Measurements from ENCODE around the gene CRYZ.
A peak's percentile ranks its signal among the peaks of the same experiment; 100 is the strongest.

Gene CRYZ

GRCh38 chr1:74731399-74732052 lies 1.3 kb downstream of the CRYZ start:
- DNase-seq (ENCODE audit: low spot score), result peak; percentile 3

- DNase-seq (ENCODE audit: low spot score), result no peak
Observed at GRCh38 chr1:74729741-74730478, 2.9 kb downstream of the CRYZ start.

GRCh38 chr1:74728736-74729135 lies 4.1 kb downstream of the CRYZ start:
- DNase-seq (ENCODE audit: low spot score), result no peak

DNA sequence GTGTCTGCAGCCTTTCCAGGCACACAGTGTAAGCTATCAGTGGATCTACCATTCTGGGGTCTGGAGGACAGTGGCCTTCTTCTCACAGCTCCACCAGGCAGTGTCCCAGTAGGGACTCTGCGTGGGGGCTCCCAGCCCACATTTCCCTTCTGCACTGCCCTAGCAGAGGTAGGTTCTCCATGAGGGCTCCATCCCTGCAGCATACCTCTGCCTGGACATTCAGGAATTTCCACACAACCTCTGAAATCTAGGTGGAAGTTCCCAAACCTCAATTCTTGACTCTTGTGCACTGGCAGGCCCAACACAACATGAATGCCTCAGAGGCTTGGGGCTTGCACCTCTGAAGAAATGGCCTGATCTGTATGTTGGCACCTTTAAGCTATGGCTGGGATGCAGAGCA lies 6.8 kb downstream of the CRYZ start:
- DNase-seq (ENCODE audit: low spot score), result no peak

DNA sequence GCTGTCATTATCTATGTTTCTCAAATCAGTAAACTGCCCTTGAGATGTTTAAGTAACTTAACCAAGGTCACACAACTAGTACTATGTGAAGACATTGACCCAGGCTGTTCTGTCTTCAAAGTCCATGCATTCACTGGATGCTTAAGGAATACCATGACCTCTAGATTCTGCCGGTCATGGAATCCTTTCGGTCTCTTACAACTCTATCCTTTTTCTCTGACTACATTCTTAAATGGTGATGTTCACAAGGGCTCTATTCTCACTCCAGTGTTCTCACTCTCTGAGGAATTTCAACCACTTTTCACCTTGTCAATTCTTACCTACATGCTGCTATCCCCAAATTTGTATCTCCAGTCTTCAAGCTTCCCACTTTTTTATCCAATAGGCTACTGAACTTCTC lies 15.2 kb downstream of the CRYZ start:
- DNase-seq (ENCODE audit: low spot score), result no peak

GRCh38 chr1:74716822-74717221 lies 16.0 kb downstream of the CRYZ start:
- no peak for DNase-seq (ENCODE audit: low spot score)

- no peak for DNase-seq (ENCODE audit: low spot score)
Observed at GRCh38 chr1:74715806-74716205, 17.0 kb downstream of the CRYZ start.

DNA sequence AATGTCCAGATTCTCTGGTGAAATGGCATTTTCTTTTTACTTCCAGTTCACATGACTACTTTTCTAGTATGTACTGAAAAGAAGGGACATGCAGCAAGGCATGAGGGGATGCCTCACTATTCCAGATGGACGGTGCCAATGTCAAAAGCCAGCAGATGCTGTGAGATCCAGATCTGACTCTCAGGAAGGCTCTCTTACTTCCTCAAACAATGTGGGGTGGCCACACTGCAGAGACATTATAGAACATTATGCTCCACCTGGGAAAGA lies 17.7 kb downstream of the CRYZ start:
- DNase-seq (ENCODE audit: low spot score), result no peak

DNA sequence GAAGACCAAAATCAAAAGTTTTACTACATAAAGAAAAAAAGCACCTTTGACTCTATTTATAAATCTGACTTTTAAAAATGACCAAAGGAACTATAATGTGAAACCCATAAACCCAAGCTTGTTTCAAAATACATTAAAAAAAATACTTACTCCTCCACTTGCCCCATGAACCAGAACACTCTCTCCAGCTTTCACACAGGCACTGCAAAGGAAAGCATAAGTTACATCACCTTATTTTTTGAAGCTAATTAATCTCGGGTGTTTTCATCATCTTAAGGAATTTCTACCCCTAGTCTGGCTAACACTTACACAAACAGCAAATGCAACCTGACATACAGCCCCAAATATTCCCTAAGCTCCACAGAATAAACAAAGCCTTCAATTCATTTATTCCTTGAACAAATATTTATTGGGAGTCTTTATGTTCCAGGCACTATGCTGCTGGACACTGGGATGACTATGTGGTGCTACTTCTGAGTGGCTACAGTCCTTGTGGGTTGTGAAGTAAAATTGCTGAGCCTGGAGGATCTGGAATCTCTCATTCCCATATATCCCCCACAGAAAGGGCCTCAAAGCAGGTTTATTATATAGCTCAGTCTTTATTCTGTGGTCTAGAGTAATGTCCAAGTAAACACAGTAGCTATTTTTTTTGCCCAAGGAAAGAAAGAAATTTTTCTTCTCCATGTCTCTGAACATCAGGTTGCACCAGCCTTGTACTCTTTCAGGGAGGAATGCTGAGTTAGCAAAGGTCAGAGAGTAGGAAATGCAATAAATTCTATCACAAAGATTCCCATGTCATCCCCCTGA lies 18.2 kb downstream of the CRYZ start:
- DNase-seq (ENCODE audit: low spot score), result no peak

DNA sequence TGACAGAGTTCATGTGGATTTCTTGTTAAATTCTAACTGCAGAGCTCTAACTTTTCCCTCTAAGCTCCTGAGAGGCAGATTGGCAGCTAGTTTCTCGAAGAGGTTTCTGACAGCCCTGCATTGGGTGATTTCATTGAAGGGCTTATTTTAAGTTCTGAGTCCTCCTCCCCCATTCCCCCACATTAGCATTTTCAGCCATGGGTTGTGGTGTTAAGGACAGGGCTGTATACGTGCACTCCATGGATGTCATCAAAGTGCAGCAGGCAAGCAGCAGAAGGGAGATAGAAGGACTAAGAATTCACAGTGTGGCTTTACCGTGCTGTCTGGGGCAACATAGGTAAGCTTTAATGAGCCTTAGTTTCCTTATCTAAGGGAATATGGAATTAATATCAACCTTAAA lies 19.0 kb downstream of the CRYZ start:
- DNase-seq (ENCODE audit: low spot score), result no peak

DNA sequence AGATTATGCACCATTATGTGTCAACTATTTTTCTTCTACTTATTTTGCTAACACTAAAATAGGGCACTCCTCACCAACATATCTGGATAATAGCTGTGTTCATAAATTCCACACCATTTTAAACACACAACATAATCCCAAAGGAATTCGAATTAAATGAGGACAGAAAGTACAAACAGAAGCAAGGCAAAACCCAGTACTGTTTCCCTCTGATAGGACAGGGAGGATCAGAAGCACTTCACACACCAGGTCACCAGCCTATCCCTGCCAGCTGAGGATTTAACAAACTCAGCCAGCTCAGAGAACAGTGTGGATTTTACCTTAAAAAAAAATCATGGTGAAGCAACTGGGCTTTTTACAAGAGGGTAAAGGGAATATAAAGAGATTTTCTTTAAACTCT lies 20.0 kb downstream of the CRYZ start:
- DNase-seq (ENCODE audit: low spot score), result no peak

- no peak for DNase-seq (ENCODE audit: low spot score)
Observed at GRCh38 chr1:74703386-74704182, 29.3 kb downstream of the CRYZ start.

GRCh38 chr1:74699331-74699730 lies 33.5 kb downstream of the CRYZ start:
- no peak for DNase-seq (ENCODE audit: low spot score)

- DNase-seq (ENCODE audit: low spot score), result no peak
Observed at GRCh38 chr1:74697832-74698231, 35.0 kb downstream of the CRYZ start.

GRCh38 chr1:74693473-74693872 lies 39.4 kb downstream of the CRYZ start:
- DNase-seq (ENCODE audit: low spot score), result no peak

GRCh38 chr1:74690909-74691308 lies 41.9 kb downstream of the CRYZ start:
- DNase-seq (ENCODE audit: low spot score), result no peak

GRCh38 chr1:74690364-74690696 lies 42.5 kb downstream of the CRYZ start:
- DNase-seq (ENCODE audit: low spot score), result no peak

DNA sequence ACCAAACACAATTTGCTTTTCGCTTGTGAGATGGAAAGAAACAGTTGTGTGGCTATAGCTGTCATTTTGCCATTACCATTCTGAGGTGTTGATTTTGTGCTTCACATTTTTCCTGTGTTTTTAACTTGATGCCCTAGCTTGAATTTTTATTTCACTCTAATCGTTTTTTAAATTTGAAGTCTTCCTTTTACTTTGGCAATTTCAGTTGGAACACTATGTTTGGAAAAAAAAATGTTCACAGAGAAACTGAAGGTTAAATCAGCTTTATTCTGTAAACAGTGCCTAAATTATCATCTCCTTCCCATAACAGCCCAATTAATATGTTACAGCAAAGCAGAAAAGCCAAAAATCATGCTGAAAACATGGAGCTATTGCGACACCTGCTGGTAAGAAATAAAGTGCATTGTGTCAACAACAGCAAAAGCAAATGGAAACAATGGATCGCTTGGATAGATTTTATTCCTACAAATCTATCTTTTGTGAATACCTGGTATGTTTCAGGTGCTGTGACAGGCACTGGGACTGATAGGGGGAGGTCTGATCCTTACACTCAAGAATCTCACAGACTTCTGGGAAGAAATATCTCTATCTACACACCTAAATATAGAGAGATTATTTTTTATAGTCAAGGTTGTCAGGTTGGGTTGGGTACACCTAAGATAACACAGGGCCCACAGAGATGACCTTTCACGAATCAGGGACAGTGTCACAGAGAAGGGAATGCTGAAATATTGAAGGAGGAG lies 43.1 kb downstream of the CRYZ start:
- DNase-seq (ENCODE audit: low spot score), result peak; percentile 77

- no peak for DNase-seq (ENCODE audit: low spot score)
Observed at GRCh38 chr1:74686928-74687327, 45.9 kb downstream of the CRYZ start.

GRCh38 chr1:74684301-74684700 lies 48.5 kb downstream of the CRYZ start:
- DNase-seq (ENCODE audit: low spot score), result no peak

DNA sequence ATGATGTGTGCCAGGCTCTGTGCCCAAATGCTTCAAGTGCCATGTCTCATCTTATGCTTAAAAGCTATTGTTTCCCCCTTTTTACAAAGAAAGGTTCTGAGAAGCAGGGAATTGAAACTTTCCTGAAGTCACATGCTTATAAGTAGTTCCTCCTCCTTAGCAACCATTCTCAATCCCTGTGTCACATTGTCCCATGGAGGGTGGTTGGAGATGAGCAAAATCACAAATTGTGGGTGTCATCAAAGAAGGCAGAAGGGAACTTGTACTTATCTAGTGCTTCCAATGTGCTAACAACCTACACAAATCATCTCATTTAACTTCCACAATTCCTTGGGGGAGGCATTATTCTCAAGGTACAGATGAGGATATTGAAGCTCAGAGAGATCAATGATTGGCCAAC lies 49.2 kb downstream of the CRYZ start:
- no peak for DNase-seq (ENCODE audit: low spot score)

DNA sequence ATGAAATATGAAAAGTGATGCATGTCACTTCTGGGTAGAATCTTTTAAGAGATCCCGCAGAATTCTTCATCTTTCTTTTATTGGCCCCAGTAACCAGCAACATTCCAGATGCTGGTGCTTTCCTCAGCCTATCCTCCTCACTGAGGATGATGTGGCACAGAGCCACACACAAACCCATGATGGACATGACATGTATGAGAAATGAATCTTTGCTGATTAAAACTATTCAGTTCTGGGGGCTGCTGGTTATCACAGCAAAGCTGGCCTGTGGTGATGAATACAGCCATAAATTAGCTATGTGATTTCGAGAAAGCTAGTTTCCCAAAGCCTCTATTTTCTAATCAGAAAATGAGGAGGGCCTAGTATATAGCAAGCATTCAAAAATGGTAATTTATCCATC lies 51.0 kb downstream of the CRYZ start:
- no peak for DNase-seq (ENCODE audit: low spot score)
